Mucosa of gallbladder (tissue), 1 donor: ENCODE results near the gene HTT. TPM values are rescaled to one million over a fixed set of nuclear protein-coding genes. Genes with fewer than 3 reads are reported as not detected.

Experiments used
- DNase-seq: peaks from one replicate; pipeline ENCODE4 v3.0.0-alpha.2; 2020; ENCODE audit warnings: low spot score
- total RNA-seq: library from RNA; stranded (reverse); gene quantifications from one replicate; pipeline ENCODE4 v1.2.1, GENCODE V29; 2021
- donor health status: DM: no; HTN: no; CAD: no.

HTT gene
- total RNA-seq, 1 donor from 2014 or later: 51.6 TPM

DNA sequence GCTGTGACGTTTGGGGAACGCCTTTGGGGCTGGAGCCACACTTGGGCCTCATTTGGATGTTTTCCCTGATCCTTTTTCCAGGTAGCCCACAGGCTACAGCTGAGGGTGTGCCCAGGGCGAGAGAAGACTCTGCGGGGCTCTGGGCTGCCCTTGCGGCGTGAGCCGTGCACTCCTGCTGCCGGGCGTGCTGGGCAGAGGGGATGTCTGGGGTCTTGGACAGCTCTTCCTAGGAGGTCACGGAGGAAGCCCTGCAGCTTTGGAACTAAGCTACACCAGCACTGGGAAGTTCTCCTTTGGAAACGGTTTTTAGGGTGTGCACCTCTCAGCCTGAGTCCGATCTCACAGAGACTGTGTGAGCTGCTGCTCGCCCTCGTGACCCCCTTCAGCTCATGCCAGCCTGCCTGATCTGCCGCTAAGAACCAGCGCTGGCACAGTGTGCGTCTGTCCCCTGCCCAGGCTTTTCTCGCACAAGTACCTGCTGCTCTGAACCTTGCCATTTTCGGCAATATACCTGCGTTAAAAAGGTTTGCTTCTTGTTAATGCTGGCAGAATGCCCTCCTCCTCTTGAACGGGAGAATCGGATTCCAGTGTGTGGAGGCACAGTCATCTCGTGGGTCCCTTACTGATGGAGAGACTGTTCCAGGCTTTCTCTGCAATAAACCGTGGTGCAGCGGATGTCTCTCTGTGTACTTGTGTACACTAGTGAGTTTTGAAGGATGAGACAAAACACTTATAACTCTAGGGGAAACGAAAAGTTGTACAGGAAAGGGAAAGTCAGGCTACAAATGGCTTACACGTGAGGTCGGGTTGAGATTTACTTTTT, 188.8 kb downstream of the HTT start:
- DNase-seq: no peak

GRCh38 chr4:3263876-3264193, 189.4 kb downstream of the HTT start:
- no peak for DNase-seq

DNA sequence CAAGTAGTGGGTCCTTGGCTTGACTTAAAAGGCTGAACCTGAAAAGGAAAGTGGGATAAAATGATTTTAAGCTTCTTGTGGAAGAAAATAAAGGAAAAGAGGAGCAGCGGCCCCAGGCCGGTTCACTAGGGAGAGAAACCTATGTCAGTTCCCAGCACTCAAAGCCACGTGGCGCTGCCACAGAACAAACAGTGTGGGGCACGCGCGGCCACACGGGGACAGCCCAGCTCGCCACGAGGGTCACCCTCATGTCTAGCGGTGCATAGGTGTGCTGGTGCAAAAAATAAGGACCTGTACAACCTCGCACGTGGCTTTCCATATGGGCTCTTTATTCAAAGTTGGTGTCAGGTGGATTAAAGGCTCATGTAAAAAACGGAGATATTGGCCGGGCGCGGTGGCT, 191.6 kb downstream of the HTT start:
- no peak for DNase-seq

- DNase-seq: no peak
Observed at GRCh38 chr4:3267576-3268394, 193.3 kb downstream of the HTT start.

GRCh38 chr4:3268395-3269104, 194.1 kb downstream of the HTT start:
- DNase-seq: no peak

DNA sequence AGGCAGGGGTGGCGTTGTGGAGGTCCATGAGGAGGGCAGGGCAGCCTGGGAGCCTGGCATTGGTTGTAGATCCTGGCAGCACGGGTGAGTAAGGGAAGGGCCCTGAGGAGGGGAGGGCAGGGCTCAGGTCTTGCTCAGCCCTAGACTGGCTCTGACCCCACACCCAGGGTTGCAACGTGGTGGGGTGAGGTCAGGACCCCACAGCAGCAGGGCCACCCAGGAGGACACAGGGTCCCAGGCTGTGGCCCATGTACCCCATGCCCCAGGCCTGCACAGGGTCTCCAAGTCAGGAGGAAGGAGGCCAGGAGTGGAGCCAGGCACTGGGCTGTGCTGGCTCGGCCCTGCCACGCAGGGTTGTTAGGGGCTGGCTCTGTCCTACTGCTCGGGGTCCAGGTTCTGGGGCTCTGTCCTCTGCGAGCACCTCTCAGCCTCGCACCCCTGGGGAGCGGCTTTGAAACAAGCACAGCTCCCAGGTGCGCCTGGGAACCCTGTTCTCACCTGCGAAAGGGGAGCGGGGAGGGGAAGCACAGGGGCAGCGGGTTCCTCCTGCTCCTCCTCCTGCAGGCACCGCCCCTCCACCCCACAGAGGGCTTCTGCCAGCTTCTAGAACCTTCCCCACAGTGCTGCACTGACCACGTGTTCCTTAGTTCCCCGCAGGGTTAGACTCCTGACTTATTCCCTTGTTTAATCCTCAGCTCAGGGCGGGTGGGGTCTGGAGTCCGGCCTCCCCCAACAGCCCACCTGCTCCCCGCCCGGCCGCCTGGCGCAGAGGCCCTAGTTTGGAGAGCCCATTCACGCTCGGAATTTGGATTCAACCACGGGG, 194.8 kb downstream of the HTT start:
- no peak for DNase-seq

DNA sequence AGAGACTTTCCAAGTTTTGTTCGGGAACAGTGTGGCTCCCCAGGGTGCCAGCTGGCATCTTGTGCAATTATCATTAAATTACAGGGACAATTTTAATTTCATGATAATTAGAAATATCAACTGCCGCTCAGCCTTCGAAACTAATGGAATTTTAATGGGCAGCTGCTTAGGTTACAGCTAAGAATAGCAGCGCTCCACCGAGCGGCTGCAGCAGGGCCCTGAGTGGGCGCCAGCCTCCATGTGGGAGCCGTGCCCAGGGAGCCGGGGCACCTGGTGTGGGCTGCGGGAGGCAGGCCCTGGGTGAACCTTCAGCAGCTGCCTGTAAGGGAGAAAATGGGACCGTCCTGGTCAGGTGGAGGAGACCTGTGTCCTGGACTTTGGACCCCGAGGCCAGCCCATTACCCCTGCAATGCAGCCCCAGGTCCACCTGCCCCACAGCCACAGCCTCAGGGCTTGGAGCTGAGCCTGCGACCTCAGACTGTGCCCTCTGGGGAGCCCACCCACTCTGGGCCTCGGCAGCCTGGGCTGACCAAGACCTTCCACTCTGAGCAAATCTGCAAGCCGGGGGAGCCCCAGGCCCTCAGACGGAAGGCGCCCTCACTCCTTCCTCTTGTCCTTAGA, 195.6 kb downstream of the HTT start:
- no peak for DNase-seq

- no peak for DNase-seq
Observed at GRCh38 chr4:3271131-3271530, 196.7 kb downstream of the HTT start.

- no peak for DNase-seq
Observed at GRCh38 chr4:3276986-3277385, 202.5 kb downstream of the HTT start.

GRCh38 chr4:3280466-3280865, 206.0 kb downstream of the HTT start:
- DNase-seq: no peak

- no peak for DNase-seq
Observed at GRCh38 chr4:3283483-3283882, 209.0 kb downstream of the HTT start.

- DNase-seq: no peak
Observed at GRCh38 chr4:3283916-3284315, 209.4 kb downstream of the HTT start.

DNA sequence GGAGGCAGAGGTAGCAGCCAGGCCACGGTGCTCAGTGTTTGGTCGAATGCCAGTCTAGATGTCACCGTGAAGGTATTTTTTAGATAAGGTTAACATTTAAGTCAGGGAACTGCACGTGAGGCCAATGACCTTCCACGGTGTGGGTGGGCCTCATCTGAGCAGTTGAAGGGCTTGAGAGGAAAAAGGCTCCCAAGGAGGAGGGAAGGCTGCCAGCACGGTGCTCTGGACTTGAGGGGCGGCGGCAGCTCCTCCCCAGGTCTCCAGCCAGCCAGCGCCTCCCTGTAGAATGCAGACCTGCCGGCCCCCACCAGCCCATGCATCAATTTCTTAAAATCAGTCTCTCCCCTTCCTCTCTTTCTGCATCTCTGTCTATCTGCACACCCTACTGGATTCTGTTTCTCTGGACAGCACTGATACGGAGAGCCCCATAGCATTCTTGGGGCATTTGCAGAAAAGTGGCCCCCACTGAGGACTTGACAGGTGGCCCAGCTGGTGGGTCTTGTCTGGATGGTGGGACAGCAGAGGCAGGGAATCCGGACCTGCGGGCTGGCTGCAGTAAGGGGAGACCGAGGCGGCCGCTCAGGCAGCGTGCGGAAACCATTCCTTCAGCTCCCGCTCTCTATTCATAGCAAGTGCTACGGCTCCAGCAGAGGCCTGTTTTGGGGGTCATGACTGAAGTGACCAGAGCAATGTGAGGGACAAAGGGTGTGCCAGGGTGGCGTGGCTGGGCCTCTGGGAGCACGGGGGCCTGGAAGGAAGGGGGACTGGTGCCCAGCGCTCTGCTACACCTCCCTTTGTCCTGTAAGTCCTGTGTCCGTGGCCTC, 210.5 kb downstream of the HTT start:
- DNase-seq: no peak

- DNase-seq: no peak
Observed at GRCh38 chr4:3285558-3286334, 211.3 kb downstream of the HTT start.

- DNase-seq: no peak
Observed at GRCh38 chr4:3286335-3287175, 212.1 kb downstream of the HTT start.

DNA sequence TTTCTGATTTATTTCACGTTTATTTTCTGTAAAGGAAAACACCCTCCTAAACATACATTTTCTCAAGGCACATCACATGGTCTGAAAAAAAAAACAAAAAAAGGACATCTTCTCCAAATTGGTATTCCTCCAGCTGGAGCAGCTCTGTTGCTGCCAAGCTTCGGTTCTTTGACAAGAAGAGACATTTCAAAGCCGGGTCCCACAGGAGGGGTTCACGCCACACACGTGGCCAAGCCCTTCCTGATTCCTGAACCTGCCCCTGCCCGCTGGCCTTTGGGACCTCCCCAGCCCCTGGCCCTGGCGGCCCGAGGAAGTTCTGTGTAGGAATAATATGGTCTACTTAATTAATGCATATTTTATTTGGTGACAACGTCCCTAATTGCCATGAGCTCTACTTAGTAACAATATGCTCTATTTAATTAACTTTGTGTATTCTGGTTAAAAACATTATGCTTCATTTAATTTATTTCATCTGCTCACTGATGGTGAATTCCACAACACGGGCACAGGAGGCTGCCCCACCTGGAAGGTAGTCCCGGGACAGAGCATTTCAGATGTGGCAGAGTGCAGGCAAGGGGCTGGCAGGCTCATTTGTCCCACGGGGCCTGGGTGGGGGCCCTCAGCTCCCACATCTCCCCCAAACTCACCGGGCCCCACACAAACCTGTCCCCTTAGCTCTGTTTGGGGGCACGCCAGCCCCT, 212.9 kb downstream of the HTT start:
- no peak for DNase-seq

DNA sequence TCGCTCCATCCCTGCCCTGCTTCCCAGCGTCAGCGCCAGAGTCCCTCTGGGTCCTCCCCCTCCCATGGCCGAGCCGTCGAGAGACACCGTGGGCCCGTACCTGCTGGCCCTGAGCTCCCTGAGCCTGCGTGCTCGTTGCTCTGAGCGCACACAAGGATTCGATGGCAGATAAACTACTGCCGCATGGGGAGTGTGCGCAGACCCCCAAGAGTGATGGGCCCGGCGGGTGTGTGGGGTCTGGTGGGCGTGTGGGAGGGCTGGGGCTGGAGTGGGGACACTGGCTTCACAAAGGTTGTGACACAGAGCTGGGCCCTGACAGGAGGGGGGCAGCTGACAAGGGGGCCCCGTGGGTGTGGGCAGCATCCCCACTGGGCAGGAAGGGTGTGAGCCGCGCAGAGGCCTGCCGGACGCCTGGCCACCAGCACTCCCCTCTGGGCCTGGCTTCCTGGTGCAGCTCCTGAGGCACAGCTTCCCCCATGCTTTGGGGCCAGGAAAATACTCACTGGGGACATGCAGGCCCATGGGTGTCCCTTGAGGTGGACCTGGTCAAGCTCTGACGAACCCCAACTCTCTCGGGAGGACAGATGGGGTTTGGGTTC, 213.6 kb downstream of the HTT start:
- no peak for DNase-seq
